ENCODE data around the gene TP73. TPM values are rescaled to one million over a fixed set of nuclear protein-coding genes. Genes with fewer than 3 reads are reported as not detected.

The TP73 gene
- total RNA-seq, 8 experiments from 2014 or later: 0.27 to 2.0 (median 0.83) TPM

- Histone ChIP-seq H3K27ac (peak overlapping the region in 1 of 2 donors; percentile 27), H3K4me1 (replicated peaks in 1 of 2) (peaks cover 11 to 16% of the 10 kb centered on the region in 2 donors), H3K4me3 (no peak overlapping the region)
- 33 to 95% (median 78%) methylated on average over 1 to 9 of the region's 17 CpGs; no CpG with 5 or more reads in 2 of the 10 experiments for WGBS, 10 experiments
- no peak for ATAC-seq (replicated peaks in 6 of 8)
- in situ Hi-C loops (cut with MboI; ENCODE audit: low pct_unique_long_range_greater_than_20kb in 2 of 9, low sequenced_read_pairs in 9 of 9, unreplicated experiment in 9 of 9): no loop called here
Measured at GRCh38 chr1:3632298-3632697, 20.0 kb upstream of the TP73 start.

DNA sequence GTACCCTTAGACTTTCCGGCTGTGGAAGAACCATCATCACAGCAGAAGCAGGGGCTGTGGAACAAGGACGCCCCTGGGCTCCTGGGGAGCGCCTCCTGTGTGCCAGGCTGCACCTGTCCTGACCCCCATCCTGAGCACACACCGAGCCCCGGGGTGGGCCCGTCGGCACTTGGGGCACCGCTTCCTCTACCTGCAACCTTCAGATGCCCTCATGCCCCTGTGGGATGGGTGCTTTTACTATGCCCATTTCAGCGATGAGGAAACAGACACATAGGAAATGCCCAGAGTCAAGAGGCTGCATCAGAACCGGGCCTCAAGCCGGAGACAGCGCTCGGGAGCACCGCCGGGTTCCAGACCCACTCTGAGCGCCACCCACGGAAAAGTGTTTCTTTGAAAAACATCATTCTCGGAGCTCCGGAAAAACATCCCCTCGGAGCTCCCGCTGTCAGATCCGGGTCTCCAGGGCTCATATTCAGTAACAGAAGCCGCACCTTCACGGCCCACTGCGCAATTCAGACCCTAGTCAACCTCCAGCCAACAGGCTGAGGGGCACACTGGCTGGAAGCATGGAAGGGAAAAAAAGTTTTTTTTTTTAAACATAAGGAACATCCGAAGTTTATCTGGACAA, 19.5 kb upstream of the TP73 start:
- Histone ChIP-seq H3K27ac (no peak overlapping the region), H3K4me1 (replicated peaks in 1 of 2) (peaks cover 11 to 16% of the 10 kb centered on the region in 2 donors), H3K4me3 (no peak overlapping the region)
- 84 to 98% (median 94%) methylated on average over 3 to 20 of the region's 26 CpGs; no CpG with 5 or more reads in 2 of the 10 experiments for WGBS, 10 experiments
- no peak for ATAC-seq (replicated peaks in 6 of 8)
- in situ Hi-C loops (cut with MboI; ENCODE audit: low pct_unique_long_range_greater_than_20kb in 2 of 9, low sequenced_read_pairs in 9 of 9, unreplicated experiment in 9 of 9): no loop called here

DNA sequence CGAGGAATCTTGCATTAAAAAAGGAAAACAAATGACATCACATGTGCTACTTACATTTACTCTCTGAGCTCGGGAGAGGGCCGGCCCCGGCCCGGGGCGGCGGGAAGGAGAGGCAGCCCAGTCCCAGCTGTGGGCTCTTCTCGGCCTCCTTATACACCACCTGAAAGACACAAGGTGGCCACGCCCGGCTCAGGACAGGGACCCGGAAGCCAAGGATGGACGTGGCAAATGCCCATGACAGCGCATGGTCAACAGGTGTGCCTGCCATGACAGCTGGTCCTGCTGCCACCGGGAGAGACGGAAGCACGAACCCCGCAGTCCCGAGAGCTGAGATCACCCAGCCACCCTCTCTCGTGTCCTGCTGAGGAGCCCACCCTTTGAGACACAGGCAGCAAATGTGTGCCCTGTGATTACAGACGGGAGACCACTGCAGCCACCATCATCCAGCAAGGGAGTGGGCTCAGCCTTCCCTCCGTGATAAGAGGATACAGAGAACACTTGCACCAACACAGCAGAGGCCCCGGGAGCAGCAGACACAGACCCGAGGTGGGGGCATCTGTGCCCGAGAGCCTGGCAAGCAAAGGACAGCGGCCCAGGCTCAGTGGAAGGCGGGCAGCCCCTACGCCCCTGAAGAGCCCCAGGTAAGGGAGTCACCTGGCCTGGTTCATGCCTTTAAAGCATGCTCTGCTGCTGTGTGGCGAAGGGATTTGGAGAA, 18.8 kb upstream of the TP73 start:
- no peak for ATAC-seq (replicated peaks in 6 of 8)
- WGBS, 10 experiments: 43 to 100% (median 93%) methylated on average over 1 to 24 of the region's 28 CpGs; no CpG with 5 or more reads in 3 of the 10 experiments
- Histone ChIP-seq H3K4me3 (no peak overlapping the region), H3K27ac (no peak overlapping the region), H3K4me1 (replicated peaks in 1 of 2) (peaks cover 11 to 16% of the 10 kb centered on the region in 2 donors)
- in situ Hi-C loops (cut with MboI; ENCODE audit: low pct_unique_long_range_greater_than_20kb in 2 of 9, low sequenced_read_pairs in 9 of 9, unreplicated experiment in 9 of 9): no loop called here

- no peak for ATAC-seq (replicated peaks in 6 of 8)
- H3K4me3 ChIP-seq: no peak overlapping the region
- in situ Hi-C loops (cut with MboI; ENCODE audit: low pct_unique_long_range_greater_than_20kb in 2 of 9, low sequenced_read_pairs in 9 of 9, unreplicated experiment in 9 of 9): no loop called here
- peaks cover 11 to 16% of the 10 kb centered on the region in 2 donors for H3K4me1 ChIP-seq (replicated peaks in 1 of 2)
- no peak overlapping the region for H3K27ac ChIP-seq
- 58 to 94% (median 80%) methylated on average over 2 to 11 of the region's 22 CpGs; no CpG with 5 or more reads in 3 of the 10 experiments for WGBS, 10 experiments
Measured at GRCh38 chr1:3634059-3634800, 18.1 kb upstream of the TP73 start.

GRCh38 chr1:3636080-3636479, 16.2 kb upstream of the TP73 start:
- 80 to 100% (median 96%) methylated on average over 1 to 7 of the region's 14 CpGs; no CpG with 5 or more reads in 3 of the 10 experiments for WGBS, 10 experiments
- ATAC-seq (replicated peaks in 6 of 8): no peak
- in situ Hi-C loops (cut with MboI; ENCODE audit: low pct_unique_long_range_greater_than_20kb in 2 of 9, low sequenced_read_pairs in 9 of 9, unreplicated experiment in 9 of 9): no loop called here
- H3K4me3 ChIP-seq: no peak overlapping the region
- H3K27ac ChIP-seq: no peak overlapping the region
- peaks cover 6 to 12% of the 10 kb centered on the region in 2 donors for H3K4me1 ChIP-seq (replicated peaks in 1 of 2)

- 80 to 100% (median 94%) methylated on average over 1 to 10 of the region's 11 CpGs; no CpG with 5 or more reads in 5 of the 10 experiments for WGBS, 10 experiments
- H3K4me1 ChIP-seq (replicated peaks in 1 of 2): peaks cover 2 to 8% of the 10 kb centered on the region in 2 donors
- in situ Hi-C loops (cut with MboI; ENCODE audit: low pct_unique_long_range_greater_than_20kb in 2 of 9, low sequenced_read_pairs in 9 of 9, unreplicated experiment in 9 of 9): no loop called here
Measured at GRCh38 chr1:3636531-3636930, 15.8 kb upstream of the TP73 start.

DNA sequence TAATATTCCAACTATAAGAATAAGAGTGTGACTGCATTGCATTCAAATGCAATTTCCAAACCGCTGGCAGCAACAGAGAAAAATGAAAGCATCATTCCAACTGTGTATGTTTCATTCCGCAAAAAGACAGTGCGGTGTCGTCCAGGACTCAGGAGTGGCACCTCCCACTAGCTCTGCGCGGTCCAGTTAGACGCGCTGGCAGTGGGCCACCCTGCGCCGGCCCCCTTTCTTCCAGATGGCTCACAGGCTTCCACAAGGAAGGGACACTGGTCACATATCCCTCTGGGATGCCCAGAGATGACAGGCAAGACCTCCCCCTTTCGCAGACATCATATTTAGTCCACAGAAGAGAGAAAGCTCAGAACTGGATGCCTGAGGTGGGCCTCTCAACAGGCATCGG, 14.3 kb upstream of the TP73 start:
- H3K27ac ChIP-seq: no peak overlapping the region
- 31 to 100% (median 83%) methylated on average over 2 to 11 of the region's 12 CpGs; no CpG with 5 or more reads in 3 of the 10 experiments for WGBS, 10 experiments
- in situ Hi-C loops (cut with MboI; ENCODE audit: low pct_unique_long_range_greater_than_20kb in 2 of 9, low sequenced_read_pairs in 9 of 9, unreplicated experiment in 9 of 9): no loop called here
- no peak overlapping the region for H3K4me3 ChIP-seq
- no peak for ATAC-seq (replicated peaks in 6 of 8)
- no peaks in the 10 kb centered on the region for H3K4me1 ChIP-seq (replicated peaks in 1 of 2)

More at GRCh38 chr1:3636531-3636930, 15.8 kb upstream of the TP73 start:
- ATAC-seq (replicated peaks in 6 of 8): no peak
- Histone ChIP-seq H3K4me3 (no peak overlapping the region), H3K27ac (no peak overlapping the region)

DNA sequence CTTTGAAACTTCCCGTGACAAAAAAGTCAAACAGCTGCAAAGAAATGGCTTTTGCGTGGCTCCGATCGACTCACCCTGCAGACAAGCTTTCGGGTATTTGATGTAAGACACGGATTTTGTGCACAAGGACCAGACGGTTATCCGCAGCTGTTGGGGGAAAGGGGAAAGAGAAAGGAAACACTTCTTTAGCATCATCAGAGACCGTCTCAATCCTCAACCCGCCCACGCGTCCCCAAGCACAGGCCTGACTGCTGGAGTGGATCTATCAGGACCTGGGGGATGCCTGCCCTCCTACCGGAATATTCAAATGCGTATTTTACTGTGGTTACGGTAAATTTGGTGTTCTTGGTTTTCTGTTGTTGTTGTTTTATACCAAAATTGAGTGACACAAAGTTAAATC, 13.6 kb upstream of the TP73 start:
- in situ Hi-C loops (cut with MboI; ENCODE audit: low pct_unique_long_range_greater_than_20kb in 2 of 9, low sequenced_read_pairs in 9 of 9, unreplicated experiment in 9 of 9): no loop called here
- 80 to 97% (median 91%) methylated on average over 1 to 15 of the region's 15 CpGs; no CpG with 5 or more reads in 1 of the 10 experiments for WGBS, 10 experiments
- H3K27ac ChIP-seq: no peak overlapping the region
- no peak for ATAC-seq (replicated peaks in 6 of 8)
- H3K4me1 ChIP-seq (replicated peaks in 1 of 2): no peaks in the 10 kb centered on the region
- H3K4me3 ChIP-seq: no peak overlapping the region

- no peaks in the 10 kb centered on the region for H3K4me1 ChIP-seq (replicated peaks in 1 of 2)
- WGBS, 10 experiments: 80 to 94% (median 87%) methylated on average over 1 to 13 of the region's 23 CpGs; no CpG with 5 or more reads in 6 of the 10 experiments
- ATAC-seq (replicated peaks in 6 of 8): peak in 3 of 8 experiments; percentile 21 to 31 (median 30)
- in situ Hi-C loops (cut with MboI; ENCODE audit: low pct_unique_long_range_greater_than_20kb in 2 of 9, low sequenced_read_pairs in 9 of 9, unreplicated experiment in 9 of 9): no loop called here
- no peak overlapping the region for H3K27ac ChIP-seq
- no peak overlapping the region for H3K4me3 ChIP-seq
Measured at GRCh38 chr1:3639397-3639911, 12.9 kb upstream of the TP73 start.

GRCh38 chr1:3640121-3640837, 12.0 kb upstream of the TP73 start:
- ATAC-seq (replicated peaks in 6 of 8): peak in 5 of 8 experiments; percentile 10 to 95 (median 62)
- in situ Hi-C loops (cut with MboI; ENCODE audit: low pct_unique_long_range_greater_than_20kb in 2 of 9, low sequenced_read_pairs in 9 of 9, unreplicated experiment in 9 of 9): no loop called here
- WGBS, 10 experiments: 78 to 100% (median 85%) methylated on average over 1 to 13 of the region's 36 CpGs; no CpG with 5 or more reads in 4 of the 10 experiments
- no peaks in the 10 kb centered on the region for H3K4me1 ChIP-seq (replicated peaks in 1 of 2)
- no peak overlapping the region for H3K27ac ChIP-seq
- no peak overlapping the region for H3K4me3 ChIP-seq

DNA sequence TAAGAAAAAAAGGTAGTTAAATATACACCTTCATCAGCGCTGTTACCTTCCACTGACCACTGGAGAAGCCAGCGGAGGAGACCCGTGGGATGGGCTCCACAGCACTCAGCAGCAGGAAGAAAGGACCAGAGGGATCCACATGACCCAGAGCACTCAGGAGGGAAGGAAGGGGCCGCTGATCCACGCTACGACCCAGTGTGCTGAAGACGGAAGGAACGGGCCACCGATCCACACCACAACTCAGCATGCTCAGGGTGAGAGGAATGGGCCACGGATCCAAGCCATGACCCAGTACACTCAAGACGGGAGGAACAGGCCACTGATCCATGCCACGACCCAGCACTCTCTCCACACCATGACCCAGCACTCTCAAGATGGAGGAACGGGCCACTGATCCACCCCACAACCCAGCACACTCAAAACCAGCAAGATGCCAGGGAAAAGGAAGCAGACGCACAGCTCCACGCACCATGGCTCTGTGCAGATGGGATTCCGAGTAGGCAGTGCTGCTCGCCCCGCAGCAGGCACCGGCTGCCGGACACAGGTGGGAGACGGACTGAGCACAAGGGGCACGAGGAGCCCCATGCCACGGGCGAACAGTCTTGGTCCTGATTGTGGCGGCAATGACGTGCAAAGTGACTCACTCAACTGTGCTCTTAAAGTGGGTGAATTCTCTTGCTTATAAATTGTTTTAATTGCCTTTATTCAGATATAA, 11.1 kb upstream of the TP73 start:
- Histone ChIP-seq H3K4me3 (no peak overlapping the region), H3K4me1 (replicated peaks in 1 of 2) (no peaks in the 10 kb centered on the region), H3K27ac (no peak overlapping the region)
- 88 to 100% (median 93%) methylated on average over 1 to 24 of the region's 26 CpGs; no CpG with 5 or more reads in 3 of the 10 experiments for WGBS, 10 experiments
- in situ Hi-C loops (cut with MboI; ENCODE audit: low pct_unique_long_range_greater_than_20kb in 2 of 9, low sequenced_read_pairs in 9 of 9, unreplicated experiment in 9 of 9): no loop called here
- ATAC-seq (replicated peaks in 6 of 8): peak in 1 of 8 experiments; percentile 15

DNA sequence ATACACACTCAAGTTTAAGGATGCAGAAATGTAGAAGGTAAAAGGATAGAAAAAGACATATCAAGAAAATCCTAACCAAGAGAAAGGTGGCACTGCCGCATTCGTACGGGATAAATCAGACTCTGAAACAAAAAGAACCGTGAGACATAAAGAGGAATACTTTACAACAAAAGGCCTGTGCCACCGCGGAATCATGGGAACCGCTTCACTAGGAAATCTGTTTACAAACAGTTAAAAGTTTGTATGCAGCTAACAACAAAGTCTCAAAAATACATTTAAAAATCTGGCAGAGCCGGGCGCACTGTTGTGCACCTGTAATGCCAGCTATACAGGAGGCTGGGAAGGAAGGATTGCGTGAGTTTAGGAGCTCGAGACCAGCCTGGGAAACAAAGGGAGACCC, 10.5 kb upstream of the TP73 start:
- no peak for ATAC-seq (replicated peaks in 6 of 8)
- Histone ChIP-seq H3K4me3 (no peak overlapping the region), H3K27ac (no peak overlapping the region), H3K4me1 (replicated peaks in 1 of 2) (no peaks in the 10 kb centered on the region)
- 87 to 100% (median 94%) methylated on average over 1 to 11 of the region's 11 CpGs for WGBS, 10 experiments
- in situ Hi-C loops (cut with MboI; ENCODE audit: low pct_unique_long_range_greater_than_20kb in 2 of 9, low sequenced_read_pairs in 9 of 9, unreplicated experiment in 9 of 9): no loop called here
